Measurements from ENCODE around the gene TCF7L2.

The TCF7L2 gene

GRCh38 chr10:113045147-113046055 is 95.4 kb downstream of the TCF7L2 start:
- no peak overlapping the region for H4K12ac ChIP-seq (ENCODE audit: low read depth, low read length)
- no peak overlapping the region for H3K9ac ChIP-seq (ENCODE audit: low read length)
- WGBS (ENCODE audit: extremely low coverage, insufficient coverage, insufficient read length), result no CpG with 5 or more reads among the region's 10 CpGs
- H3K79me1 ChIP-seq (ENCODE audit: low read length), result peaks cover 2% of the 10 kb centered on the region
- no peak overlapping the region for H3K14ac ChIP-seq (ENCODE audit: low read length)
- H3K4me1 ChIP-seq (ENCODE audit: control insufficient read depth in 1 of 2, insufficient read depth in 2 of 2, low read length in 2 of 2), result peaks cover 26 to 31% of the 10 kb centered on the region in 2 experiments
- H3K9me3 ChIP-seq (ENCODE audit: insufficient read depth, low read depth, low read length), result no peaks in the 10 kb centered on the region
- H3K36me3 ChIP-seq (ENCODE audit: control insufficient read depth in 1 of 2, insufficient read depth in 2 of 2, low read length in 2 of 2), result peaks cover 2 to 5% of the 10 kb centered on the region in 2 experiments
- H3K27me3 ChIP-seq (ENCODE audit: insufficient read depth, low read length), result no peaks in the 10 kb centered on the region
- no peak overlapping the region for H3K27ac ChIP-seq (ENCODE audit: low read depth, low read length)
- peaks cover 16% of the 10 kb centered on the region for H3K79me2 ChIP-seq (ENCODE audit: control insufficient read depth, insufficient read depth, low read length, poor library complexity)
- no peak overlapping the region for H3K23ac ChIP-seq (ENCODE audit: low read length)
- no peak overlapping the region for H3K4me2 ChIP-seq (ENCODE audit: low read length)
- H2AFZ ChIP-seq (ENCODE audit: insufficient read depth, low read length, poor library complexity), result no peak overlapping the region
- no peak overlapping the region for H2BK12ac ChIP-seq (ENCODE audit: low read length)
- no peak for DNase-seq
- H3K4me3 ChIP-seq (ENCODE audit: low read depth, low read length), result no peak overlapping the region
- H2AK5ac ChIP-seq (ENCODE audit: low read length), result no peak overlapping the region
- H3K18ac ChIP-seq (ENCODE audit: low read length), result no peak overlapping the region
- H4K8ac ChIP-seq (ENCODE audit: low read depth, low read length), result no peak overlapping the region
- peak overlapping the region; percentile 11 for H3K4ac ChIP-seq (ENCODE audit: low read depth, low read length)
- no peak overlapping the region for H4K91ac ChIP-seq (ENCODE audit: low read depth, low read length)
- no peak overlapping the region for H2BK120ac ChIP-seq (ENCODE audit: insufficient read depth, low read length, poor library complexity)
- no peak overlapping the region for H2BK5ac ChIP-seq (ENCODE audit: low read depth, low read length, poor library complexity)

DNA sequence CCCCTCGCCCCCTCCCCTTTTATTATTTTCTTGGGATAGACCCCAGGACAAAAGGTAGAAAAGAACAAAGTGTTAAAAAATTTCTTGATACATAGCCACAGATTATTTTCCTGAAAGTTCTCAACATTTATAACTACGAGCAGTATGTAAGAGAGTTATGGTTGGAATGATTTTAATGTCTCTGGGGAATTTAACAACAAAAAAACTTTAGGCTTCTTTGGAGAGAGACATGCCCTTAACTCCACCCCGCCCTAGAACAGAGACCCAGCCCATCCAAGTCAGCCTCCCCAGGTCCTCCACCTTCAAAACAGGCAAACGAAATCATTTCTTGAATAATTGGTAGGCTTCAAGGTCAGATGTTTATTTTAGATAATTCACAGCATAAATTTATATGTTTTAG is 97.1 kb downstream of the TCF7L2 start:
- H3K4me3 ChIP-seq (ENCODE audit: low read depth, low read length), result no peak overlapping the region
- H4K8ac ChIP-seq (ENCODE audit: low read depth, low read length), result no peak overlapping the region
- no peak overlapping the region for H4K12ac ChIP-seq (ENCODE audit: low read depth, low read length)
- WGBS (ENCODE audit: extremely low coverage, insufficient coverage, insufficient read length), result no CpG with 5 or more reads among the region's 4 CpGs
- no peak overlapping the region for H3K4ac ChIP-seq (ENCODE audit: low read depth, low read length)
- no peak overlapping the region for H3K4me2 ChIP-seq (ENCODE audit: low read length)
- no peak overlapping the region for H2AFZ ChIP-seq (ENCODE audit: insufficient read depth, low read length, poor library complexity)
- H3K9ac ChIP-seq (ENCODE audit: low read length), result no peak overlapping the region
- H4K91ac ChIP-seq (ENCODE audit: low read depth, low read length), result no peak overlapping the region
- H2BK5ac ChIP-seq (ENCODE audit: low read depth, low read length, poor library complexity), result no peak overlapping the region
- peaks cover 24 to 27% of the 10 kb centered on the region in 2 experiments for H3K4me1 ChIP-seq (ENCODE audit: control insufficient read depth in 1 of 2, insufficient read depth in 2 of 2, low read length in 2 of 2)
- no peaks in the 10 kb centered on the region for H3K9me3 ChIP-seq (ENCODE audit: insufficient read depth, low read depth, low read length)
- peaks cover 17% of the 10 kb centered on the region for H3K79me2 ChIP-seq (ENCODE audit: control insufficient read depth, insufficient read depth, low read length, poor library complexity)
- H3K27me3 ChIP-seq (ENCODE audit: insufficient read depth, low read length), result no peaks in the 10 kb centered on the region
- DNase-seq, result no peak
- no peak overlapping the region for H3K18ac ChIP-seq (ENCODE audit: low read length)
- peaks cover 2% of the 10 kb centered on the region in 2 experiments for H3K36me3 ChIP-seq (ENCODE audit: control insufficient read depth in 1 of 2, insufficient read depth in 2 of 2, low read length in 2 of 2)
- H2BK120ac ChIP-seq (ENCODE audit: insufficient read depth, low read length, poor library complexity), result no peak overlapping the region
- no peak overlapping the region for H3K14ac ChIP-seq (ENCODE audit: low read length)
- H3K79me1 ChIP-seq (ENCODE audit: low read length), result peaks cover 4% of the 10 kb centered on the region
- no peak overlapping the region for H2AK5ac ChIP-seq (ENCODE audit: low read length)
- H3K27ac ChIP-seq (ENCODE audit: low read depth, low read length), result no peak overlapping the region
- no peak overlapping the region for H2BK12ac ChIP-seq (ENCODE audit: low read length)
- H3K23ac ChIP-seq (ENCODE audit: low read length), result no peak overlapping the region

DNA sequence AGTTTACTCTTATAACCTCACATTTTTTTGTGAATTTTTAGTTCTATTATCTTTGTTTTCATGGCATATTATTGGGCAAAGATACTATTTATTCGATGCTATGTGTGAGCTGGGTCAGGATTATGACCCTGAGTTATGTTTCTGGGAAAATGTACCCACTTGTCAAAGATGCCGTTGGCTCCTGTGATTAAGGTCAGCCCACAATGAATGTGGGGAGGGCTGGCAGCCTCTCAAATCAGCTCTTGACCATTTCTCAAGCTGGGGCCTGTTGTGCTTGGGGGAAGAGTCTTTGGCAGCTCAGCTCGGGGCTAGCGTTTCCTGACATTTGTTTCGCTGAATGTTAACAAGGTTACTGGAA is 97.5 kb downstream of the TCF7L2 start:
- peaks cover 21 to 26% of the 10 kb centered on the region in 2 experiments for H3K4me1 ChIP-seq (ENCODE audit: control insufficient read depth in 1 of 2, insufficient read depth in 2 of 2, low read length in 2 of 2)
- no peak overlapping the region for H3K4me3 ChIP-seq (ENCODE audit: low read depth, low read length)
- no peak overlapping the region for H3K27ac ChIP-seq (ENCODE audit: low read depth, low read length)
- H2BK12ac ChIP-seq (ENCODE audit: low read length), result no peak overlapping the region
- no peak overlapping the region for H2BK120ac ChIP-seq (ENCODE audit: insufficient read depth, low read length, poor library complexity)
- H3K27me3 ChIP-seq (ENCODE audit: insufficient read depth, low read length), result no peaks in the 10 kb centered on the region
- no peak overlapping the region for H3K9ac ChIP-seq (ENCODE audit: low read length)
- no peak overlapping the region for H4K8ac ChIP-seq (ENCODE audit: low read depth, low read length)
- H3K36me3 ChIP-seq (ENCODE audit: control insufficient read depth in 1 of 2, insufficient read depth in 2 of 2, low read length in 2 of 2), result peaks cover 0 to 4% of the 10 kb centered on the region in 2 experiments
- H4K12ac ChIP-seq (ENCODE audit: low read depth, low read length), result no peak overlapping the region
- no peak overlapping the region for H2AFZ ChIP-seq (ENCODE audit: insufficient read depth, low read length, poor library complexity)
- peaks cover 4% of the 10 kb centered on the region for H3K79me1 ChIP-seq (ENCODE audit: low read length)
- DNase-seq, result no peak
- H2BK5ac ChIP-seq (ENCODE audit: low read depth, low read length, poor library complexity), result no peak overlapping the region
- no peaks in the 10 kb centered on the region for H3K9me3 ChIP-seq (ENCODE audit: insufficient read depth, low read depth, low read length)
- H3K4ac ChIP-seq (ENCODE audit: low read depth, low read length), result peak overlapping the region; percentile 7
- H2AK5ac ChIP-seq (ENCODE audit: low read length), result no peak overlapping the region
- H3K18ac ChIP-seq (ENCODE audit: low read length), result no peak overlapping the region
- no peak overlapping the region for H4K91ac ChIP-seq (ENCODE audit: low read depth, low read length)
- H3K4me2 ChIP-seq (ENCODE audit: low read length), result no peak overlapping the region
- no CpG with 5 or more reads among the region's 5 CpGs for WGBS (ENCODE audit: extremely low coverage, insufficient coverage, insufficient read length)
- no peak overlapping the region for H3K23ac ChIP-seq (ENCODE audit: low read length)
- H3K14ac ChIP-seq (ENCODE audit: low read length), result no peak overlapping the region
- peaks cover 17% of the 10 kb centered on the region for H3K79me2 ChIP-seq (ENCODE audit: control insufficient read depth, insufficient read depth, low read length, poor library complexity)

DNA sequence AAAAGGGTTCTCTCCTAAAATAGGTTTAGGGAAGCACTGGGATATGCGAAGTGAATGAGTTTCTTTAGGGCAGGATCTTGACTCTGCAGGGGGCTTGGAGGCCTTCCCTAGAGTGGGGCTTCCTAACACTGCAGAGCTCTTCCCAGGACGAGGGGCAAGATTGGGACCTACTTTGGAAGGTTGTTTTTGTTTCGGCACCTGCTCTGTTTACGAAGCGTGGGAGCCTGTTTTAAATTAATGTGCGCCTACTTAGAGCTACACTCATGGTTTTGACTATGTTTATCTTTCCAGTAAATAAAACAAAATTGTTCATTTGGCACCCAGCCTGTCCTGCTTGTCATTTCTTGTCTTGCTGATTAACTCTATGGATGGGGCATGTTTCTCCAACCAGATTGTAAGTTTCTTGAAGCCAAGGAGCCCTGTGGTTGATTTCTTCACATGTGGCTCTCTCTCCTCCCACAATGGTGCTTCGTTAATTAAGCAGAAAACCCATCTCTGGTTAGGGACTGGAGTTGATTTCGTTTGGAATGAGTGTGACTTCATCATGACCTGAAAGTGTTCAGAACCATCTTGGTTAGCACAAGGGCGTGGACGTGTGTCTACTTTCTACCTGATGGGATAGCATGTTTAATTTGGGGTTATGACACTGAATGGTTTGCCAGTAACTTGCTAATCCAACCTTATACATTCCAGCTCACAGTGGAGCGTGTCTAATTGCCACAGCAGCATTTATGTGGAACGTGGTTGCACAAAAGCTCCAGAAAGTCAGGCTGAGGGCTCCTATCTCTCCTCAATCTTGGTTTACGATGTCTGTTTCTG is 98.1 kb downstream of the TCF7L2 start:
- Histone ChIP-seq H3K9ac (ENCODE audit: low read length) (no peak overlapping the region), H3K4me3 (ENCODE audit: low read depth, low read length) (no peak overlapping the region), H3K4me1 (ENCODE audit: control insufficient read depth in 1 of 2, insufficient read depth in 2 of 2, low read length in 2 of 2) (peaks cover 25 to 29% of the 10 kb centered on the region in 2 experiments), H3K36me3 (ENCODE audit: control insufficient read depth in 1 of 2, insufficient read depth in 2 of 2, low read length in 2 of 2) (peaks cover 0 to 4% of the 10 kb centered on the region in 2 experiments), H3K79me1 (ENCODE audit: low read length) (peaks cover 5% of the 10 kb centered on the region), H2BK5ac (ENCODE audit: low read depth, low read length, poor library complexity) (no peak overlapping the region), H3K9me3 (ENCODE audit: insufficient read depth, low read depth, low read length) (no peaks in the 10 kb centered on the region), H4K91ac (ENCODE audit: low read depth, low read length) (no peak overlapping the region), H3K27me3 (ENCODE audit: insufficient read depth, low read length) (no peaks in the 10 kb centered on the region), H3K4me2 (ENCODE audit: low read length) (no peak overlapping the region), H2BK12ac (ENCODE audit: low read length) (no peak overlapping the region), H4K12ac (ENCODE audit: low read depth, low read length) (no peak overlapping the region), H2AFZ (ENCODE audit: insufficient read depth, low read length, poor library complexity) (no peak overlapping the region), H3K14ac (ENCODE audit: low read length) (no peak overlapping the region), H2BK120ac (ENCODE audit: insufficient read depth, low read length, poor library complexity) (no peak overlapping the region), H3K4ac (ENCODE audit: low read depth, low read length) (peak overlapping the region; percentile 7), H3K23ac (ENCODE audit: low read length) (no peak overlapping the region), H3K18ac (ENCODE audit: low read length) (no peak overlapping the region), H4K8ac (ENCODE audit: low read depth, low read length) (no peak overlapping the region), H3K79me2 (ENCODE audit: control insufficient read depth, insufficient read depth, low read length, poor library complexity) (peaks cover 18% of the 10 kb centered on the region), H2AK5ac (ENCODE audit: low read length) (no peak overlapping the region), H3K27ac (ENCODE audit: low read depth, low read length) (peak overlapping the region; percentile 29)
- no CpG with 5 or more reads among the region's 13 CpGs for WGBS (ENCODE audit: extremely low coverage, insufficient coverage, insufficient read length)
- DNase-seq, result peak; percentile 47 to 64
